ENCODE data around the gene HPS1. TPM values are rescaled to one million over a fixed set of nuclear protein-coding genes. Genes with fewer than 3 reads are reported as not detected.

Gene HPS1
- total RNA-seq, 4 donors from 2014 or later = 26.3 to 40.6 (median 27.9) TPM

DNA sequence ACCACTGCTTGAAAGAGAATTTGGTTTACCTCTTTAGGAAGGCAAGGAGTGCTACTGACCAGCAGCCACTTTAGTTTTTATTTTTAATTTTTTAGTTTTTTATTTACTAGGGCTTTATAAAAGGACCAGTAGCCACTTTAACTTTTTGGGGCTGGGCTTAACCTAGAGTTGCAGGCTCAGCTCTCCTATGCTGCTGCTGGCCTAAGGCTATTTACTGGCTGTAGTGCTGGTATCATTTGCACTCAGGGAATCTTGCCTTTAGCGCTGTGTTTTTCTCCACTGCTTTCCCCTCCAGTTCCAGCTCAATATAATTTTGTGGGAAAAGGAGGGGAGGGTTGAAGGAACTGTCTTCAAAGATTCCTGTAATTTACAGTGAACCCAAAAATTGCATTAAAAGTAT is 13.4 kb downstream of the HPS1 start:
- peaks cover 41 to 87% (median 47%) of the 10 kb centered on the region in 3 donors for H3K36me3 ChIP-seq
- no peak overlapping the region for H3K4me3 ChIP-seq
- TF ChIP-seq, protein P1, sequence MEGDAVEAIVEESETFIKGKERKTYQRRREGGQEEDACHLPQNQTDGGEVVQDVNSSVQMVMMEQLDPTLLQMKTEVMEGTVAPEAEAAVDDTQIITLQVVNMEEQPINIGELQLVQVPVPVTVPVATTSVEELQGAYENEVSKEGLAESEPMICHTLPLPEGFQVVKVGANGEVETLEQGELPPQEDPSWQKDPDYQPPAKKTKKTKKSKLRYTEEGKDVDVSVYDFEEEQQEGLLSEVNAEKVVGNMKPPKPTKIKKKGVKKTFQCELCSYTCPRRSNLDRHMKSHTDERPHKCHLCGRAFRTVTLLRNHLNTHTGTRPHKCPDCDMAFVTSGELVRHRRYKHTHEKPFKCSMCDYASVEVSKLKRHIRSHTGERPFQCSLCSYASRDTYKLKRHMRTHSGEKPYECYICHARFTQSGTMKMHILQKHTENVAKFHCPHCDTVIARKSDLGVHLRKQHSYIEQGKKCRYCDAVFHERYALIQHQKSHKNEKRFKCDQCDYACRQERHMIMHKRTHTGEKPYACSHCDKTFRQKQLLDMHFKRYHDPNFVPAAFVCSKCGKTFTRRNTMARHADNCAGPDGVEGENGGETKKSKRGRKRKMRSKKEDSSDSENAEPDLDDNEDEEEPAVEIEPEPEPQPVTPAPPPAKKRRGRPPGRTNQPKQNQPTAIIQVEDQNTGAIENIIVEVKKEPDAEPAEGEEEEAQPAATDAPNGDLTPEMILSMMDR (IDR thresholded peaks at IDR 0.05) = no peak
- TF ChIP-seq POLR2A (IDR thresholded peaks at IDR 0.05) = no peak
- DNase-seq = no peak
- H3K27me3 ChIP-seq = no peaks in the 10 kb centered on the region
- 80 to 100% methylated on average over 1 of the region's 1 CpG for WGBS, 2 donors
- intact Hi-C loops (cut with DNase I) = no loop called here
- no peaks in the 10 kb centered on the region for H3K4me1 ChIP-seq
- no peak overlapping the region for H3K27ac ChIP-seq
- H3K9me3 ChIP-seq = no peaks in the 10 kb centered on the region

DNA sequence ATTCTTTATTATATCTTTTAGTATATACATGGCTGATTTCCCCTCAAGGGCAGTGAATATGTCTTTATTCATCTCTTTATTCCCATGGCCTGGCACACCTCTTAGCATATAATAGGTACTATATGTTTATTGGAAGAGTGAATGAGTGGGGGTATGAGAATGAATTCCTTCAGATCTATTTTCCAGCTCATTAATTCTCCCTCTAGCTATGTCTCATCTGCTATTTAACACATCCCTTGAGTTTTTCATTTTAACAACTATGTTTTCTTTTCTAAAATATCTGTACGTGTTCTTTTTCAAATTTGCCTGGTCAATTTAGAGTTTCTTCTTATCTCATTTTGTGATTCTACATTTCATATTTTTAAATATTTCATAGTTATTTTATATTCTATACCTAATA is 14.4 kb downstream of the HPS1 start:
- Histone ChIP-seq H3K9me3 (no peaks in the 10 kb centered on the region), H3K4me1 (no peaks in the 10 kb centered on the region), H3K27me3 (no peaks in the 10 kb centered on the region), H3K36me3 (peaks cover 41 to 87% (median 51%) of the 10 kb centered on the region in 3 donors), H3K27ac (no peak overlapping the region), H3K4me3 (no peak overlapping the region)
- no peak for DNase-seq
- WGBS, 2 donors = 96 to 100% methylated on average over 1 of the region's 1 CpG
- intact Hi-C loops (cut with DNase I) = no loop called here
- no peak for TF ChIP-seq POLR2A (IDR thresholded peaks at IDR 0.05)
- TF ChIP-seq, protein P1 (IDR thresholded peaks at IDR 0.05) = no peak

DNA sequence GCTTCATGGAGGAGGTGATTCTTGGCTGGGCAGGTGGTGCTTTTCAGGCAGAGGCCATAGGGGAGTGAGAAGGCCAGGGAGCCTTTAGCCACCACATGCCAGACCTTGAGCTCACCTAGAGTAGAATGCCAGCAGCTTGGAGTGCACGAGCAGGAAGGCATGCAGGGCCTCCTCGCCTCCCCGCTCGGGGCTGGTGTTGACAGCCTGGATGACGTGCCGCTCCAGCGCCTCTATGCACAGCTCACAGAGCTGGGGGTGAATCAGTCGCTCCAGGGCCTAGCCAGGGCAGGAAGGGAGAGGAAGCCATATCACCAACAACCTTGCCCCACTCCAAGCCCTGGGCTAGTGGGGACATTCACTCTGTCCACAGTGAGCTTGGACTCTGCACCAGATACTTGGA is 15.7 kb downstream of the HPS1 start:
- Histone ChIP-seq H3K9me3 (no peaks in the 10 kb centered on the region), H3K4me1 (no peaks in the 10 kb centered on the region), H3K4me3 (no peak overlapping the region), H3K36me3 (peaks cover 41 to 100% (median 58%) of the 10 kb centered on the region in 3 donors), H3K27me3 (no peaks in the 10 kb centered on the region), H3K27ac (no peak overlapping the region)
- intact Hi-C loops (cut with DNase I) = no loop called here
- no peak for TF ChIP-seq POLR2A (IDR thresholded peaks at IDR 0.05)
- TF ChIP-seq, protein P1 (IDR thresholded peaks at IDR 0.05) = no peak
- no peak for DNase-seq
- WGBS, 2 donors = 63 to 100% methylated on average over 1 to 4 of the region's 8 CpGs

DNA sequence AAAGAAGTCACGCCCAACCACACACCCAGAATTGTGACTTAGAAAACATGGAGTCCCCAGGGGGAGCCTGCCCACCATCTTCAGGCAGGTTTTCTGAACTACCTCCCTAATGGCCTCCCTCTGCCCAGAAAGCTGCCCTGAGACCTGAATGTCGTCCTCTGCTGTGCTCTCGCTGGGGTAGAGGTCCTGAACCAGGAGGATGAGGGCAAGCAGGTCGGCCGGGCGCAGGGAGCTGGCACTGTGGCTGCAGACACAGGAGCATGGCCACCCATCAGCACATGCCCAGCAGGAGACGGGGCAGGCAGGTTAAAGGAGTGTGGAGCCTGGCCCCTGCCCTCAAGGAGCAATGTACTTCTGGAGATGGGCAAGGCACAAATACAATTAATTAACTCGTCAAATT is 16.3 kb downstream of the HPS1 start:
- Histone ChIP-seq H3K27ac (no peak overlapping the region), H3K27me3 (no peaks in the 10 kb centered on the region), H3K9me3 (no peaks in the 10 kb centered on the region), H3K4me3 (no peak overlapping the region), H3K36me3 (peaks cover 41 to 100% (median 54%) of the 10 kb centered on the region in 3 donors), H3K4me1 (peaks cover 0 to 3% (median 0%) of the 10 kb centered on the region in 3 donors)
- 96 to 98% methylated on average over 3 to 5 of the region's 8 CpGs for WGBS, 2 donors
- DNase-seq = no peak
- intact Hi-C loops (cut with DNase I) = no loop called here
- TF ChIP-seq POLR2A (IDR thresholded peaks at IDR 0.05) = no peak
- TF ChIP-seq, protein P1 (IDR thresholded peaks at IDR 0.05) = no peak

DNA sequence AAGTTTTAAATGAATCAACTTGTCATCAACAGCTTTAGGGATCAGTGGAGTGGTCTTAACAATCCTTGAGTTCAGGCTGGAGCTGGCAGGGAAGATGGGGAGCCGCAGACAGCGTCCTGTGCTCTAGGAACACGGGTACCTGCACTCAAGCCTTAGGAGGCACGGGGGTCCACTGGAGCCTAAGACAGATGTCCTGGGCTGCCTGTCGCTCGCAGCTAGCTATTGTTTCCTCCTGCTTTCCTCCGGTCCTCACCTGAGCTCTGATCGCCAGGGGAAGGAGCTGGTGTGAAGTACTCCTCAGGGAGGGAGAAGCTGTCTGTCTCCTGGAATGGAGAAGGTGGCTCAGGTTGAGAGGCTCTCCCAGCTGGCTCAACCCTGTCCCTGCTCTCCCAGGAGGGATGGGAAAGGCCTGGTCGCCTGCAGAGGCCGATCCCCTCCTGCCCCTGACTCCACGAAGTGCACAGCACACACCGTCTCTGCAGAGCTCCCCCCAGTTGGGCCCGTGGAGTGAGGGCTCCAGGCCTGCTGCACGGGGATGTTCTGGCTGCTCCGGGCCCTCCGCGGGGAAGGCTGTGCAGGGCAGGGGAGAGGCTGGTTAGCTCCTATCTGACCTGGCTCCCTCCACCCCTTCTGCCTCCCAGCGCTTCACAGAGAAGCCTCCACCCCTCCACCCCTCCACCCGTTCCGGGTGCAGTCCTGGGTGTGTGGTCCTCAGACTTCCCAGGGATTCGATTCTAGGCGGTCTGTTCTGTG is 17.2 kb downstream of the HPS1 start:
- intact Hi-C loops (cut with DNase I) = no loop called here
- Histone ChIP-seq H3K27me3 (no peaks in the 10 kb centered on the region), H3K27ac (no peak overlapping the region), H3K36me3 (peaks cover 32 to 100% (median 44%) of the 10 kb centered on the region in 3 donors), H3K9me3 (no peaks in the 10 kb centered on the region), H3K4me3 (no peak overlapping the region), H3K4me1 (peaks cover 0 to 8% (median 0%) of the 10 kb centered on the region in 3 donors)
- DNase-seq = no peak
- no peak for TF ChIP-seq POLR2A (IDR thresholded peaks at IDR 0.05)
- TF ChIP-seq, protein P1 (IDR thresholded peaks at IDR 0.05) = no peak
- 97% methylated on average over 9 to 10 of the region's 22 CpGs for WGBS, 2 donors

All from esophagus squamous epithelium (tissue), 5 donors.